Right lung (tissue), 10 donors: Measurements from ENCODE around the gene VNN1. TPM values are rescaled to one million over a fixed set of nuclear protein-coding genes. Genes with fewer than 3 reads are reported as not detected.

Experiments
- DNase-seq, 2 donors: peaks; one replicate each; pipeline ENCODE4 v3.0.0-alpha.2; 2013
- long read RNA-seq, 8 donors: transcript quantifications; one replicate each; lab custom pipeline, GENCODE V29; 2026
- polyA plus RNA-seq, 5 donors: library from polyadenylated mRNA; unstranded; fragments of 120-200 nt; gene quantifications; one replicate each; pipeline versions ENCODE4 v1.2.1 to v1.2.3, GENCODE V29; 2013; ENCODE audit warnings: inconsistent platforms in 1 of 5, low replicate concordance in 1 of 5; ENCODE audit not compliant: insufficient read length in 5 of 5, insufficient read depth in 1 of 5

The VNN1 gene, protein sequence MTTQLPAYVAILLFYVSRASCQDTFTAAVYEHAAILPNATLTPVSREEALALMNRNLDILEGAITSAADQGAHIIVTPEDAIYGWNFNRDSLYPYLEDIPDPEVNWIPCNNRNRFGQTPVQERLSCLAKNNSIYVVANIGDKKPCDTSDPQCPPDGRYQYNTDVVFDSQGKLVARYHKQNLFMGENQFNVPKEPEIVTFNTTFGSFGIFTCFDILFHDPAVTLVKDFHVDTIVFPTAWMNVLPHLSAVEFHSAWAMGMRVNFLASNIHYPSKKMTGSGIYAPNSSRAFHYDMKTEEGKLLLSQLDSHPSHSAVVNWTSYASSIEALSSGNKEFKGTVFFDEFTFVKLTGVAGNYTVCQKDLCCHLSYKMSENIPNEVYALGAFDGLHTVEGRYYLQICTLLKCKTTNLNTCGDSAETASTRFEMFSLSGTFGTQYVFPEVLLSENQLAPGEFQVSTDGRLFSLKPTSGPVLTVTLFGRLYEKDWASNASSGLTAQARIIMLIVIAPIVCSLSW
- polyA plus RNA-seq: under 1 TPM; 0.24 to 0.46 (median 0.34) TPM
- long read RNA-seq, donor 1: 0 reads
- long read RNA-seq, donor 2: 0 reads
- long read RNA-seq, donor 3: 0 reads
- long read RNA-seq, donor 4: 0 reads
- long read RNA-seq, donor 5: 0 reads
- long read RNA-seq, donor 6: 0 reads
- long read RNA-seq, donor 7: 0 reads
- long read RNA-seq, donor 8: 0 reads

DNA sequence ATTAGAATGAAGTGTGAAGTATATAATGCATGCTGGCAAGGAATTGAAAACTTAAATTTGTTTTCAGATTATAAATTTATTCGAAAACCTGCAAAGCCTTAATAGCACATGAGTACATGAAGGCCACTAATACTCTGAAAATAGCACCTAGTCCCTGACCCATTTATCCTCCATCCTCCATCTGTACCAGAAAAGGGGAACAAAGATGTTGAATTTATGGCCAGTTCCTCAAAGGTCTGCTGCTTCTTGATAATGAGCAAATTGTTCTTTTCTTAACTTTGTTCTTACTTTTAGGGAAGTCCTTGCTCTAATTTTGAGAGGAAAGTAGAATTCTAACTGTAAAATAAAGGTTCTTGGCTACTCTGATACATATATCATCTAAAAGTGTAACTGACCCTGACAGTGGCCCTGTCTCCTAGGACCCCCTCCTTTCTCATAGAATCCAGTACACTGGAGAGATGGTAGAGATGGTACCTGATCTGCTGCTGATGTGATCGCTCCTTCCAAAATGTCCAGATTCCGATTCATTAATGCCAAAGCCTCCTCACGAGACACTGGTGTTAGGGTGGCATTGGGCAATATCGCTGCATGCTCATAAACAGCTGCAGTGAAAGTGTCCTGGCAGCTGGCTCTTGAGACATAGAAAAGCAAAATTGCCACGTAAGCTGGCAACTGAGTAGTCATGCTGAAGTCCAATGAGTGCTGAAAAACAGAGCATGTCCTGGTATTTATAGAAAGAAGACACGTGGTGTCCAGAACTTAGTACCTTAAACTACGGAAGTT, at the start of gene VNN1:
VNN1 (minus strand) TSS at position 704 of the 783 bp plus-strand sequence; CDS start at position 684, 20 bp downstream.
- DNase-seq: no peak

- DNase-seq: no peak
Observed at GRCh38 chr6:132763269-132763668, 49.4 kb upstream of the VNN1 start.

GRCh38 chr6:132760256-132760655, 46.4 kb upstream of the VNN1 start:
- no peak for DNase-seq

DNA sequence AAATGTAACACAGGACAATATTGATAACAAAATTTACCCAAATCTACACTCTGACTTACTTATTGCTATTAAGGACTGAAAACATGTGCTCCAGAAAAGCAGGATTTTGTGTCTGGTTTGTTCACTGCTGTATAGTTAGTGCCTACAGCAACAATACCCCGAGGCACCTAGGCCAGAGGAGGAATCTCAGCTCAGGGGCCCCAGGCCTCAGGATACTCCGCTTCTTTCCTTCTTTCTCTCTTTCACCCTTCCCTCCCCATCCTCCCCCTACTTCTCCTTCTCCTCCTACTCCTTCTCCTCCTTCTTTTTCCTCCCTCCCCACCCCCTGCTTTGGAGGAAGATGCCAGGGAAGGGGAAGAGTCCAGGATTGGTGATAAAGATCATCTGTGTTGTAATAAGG, 44.8 kb upstream of the VNN1 start:
- no peak for DNase-seq

GRCh38 chr6:132752255-132752654, 38.4 kb upstream of the VNN1 start:
- DNase-seq: no peak

GRCh38 chr6:132751828-132752227, 38.0 kb upstream of the VNN1 start:
- no peak for DNase-seq

DNA sequence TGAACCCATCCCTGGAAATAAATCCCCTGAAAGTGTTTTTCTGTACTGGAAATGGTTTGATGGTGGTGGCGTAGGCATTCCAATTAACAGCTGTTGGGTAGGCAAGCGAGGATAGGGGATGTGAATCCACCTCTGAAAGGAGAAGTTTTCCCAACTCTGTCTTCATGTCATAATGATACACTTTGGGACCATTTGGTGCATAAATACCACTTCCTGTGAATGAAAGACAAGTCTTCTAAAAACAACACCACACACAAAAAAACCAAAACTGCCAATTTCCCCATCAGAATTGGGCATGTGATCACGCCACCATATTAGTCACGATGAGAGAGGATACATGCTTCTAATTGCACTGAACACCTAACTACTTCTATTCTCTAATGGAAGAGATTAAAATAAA, 37.5 kb upstream of the VNN1 start:
- no peak for DNase-seq

DNA sequence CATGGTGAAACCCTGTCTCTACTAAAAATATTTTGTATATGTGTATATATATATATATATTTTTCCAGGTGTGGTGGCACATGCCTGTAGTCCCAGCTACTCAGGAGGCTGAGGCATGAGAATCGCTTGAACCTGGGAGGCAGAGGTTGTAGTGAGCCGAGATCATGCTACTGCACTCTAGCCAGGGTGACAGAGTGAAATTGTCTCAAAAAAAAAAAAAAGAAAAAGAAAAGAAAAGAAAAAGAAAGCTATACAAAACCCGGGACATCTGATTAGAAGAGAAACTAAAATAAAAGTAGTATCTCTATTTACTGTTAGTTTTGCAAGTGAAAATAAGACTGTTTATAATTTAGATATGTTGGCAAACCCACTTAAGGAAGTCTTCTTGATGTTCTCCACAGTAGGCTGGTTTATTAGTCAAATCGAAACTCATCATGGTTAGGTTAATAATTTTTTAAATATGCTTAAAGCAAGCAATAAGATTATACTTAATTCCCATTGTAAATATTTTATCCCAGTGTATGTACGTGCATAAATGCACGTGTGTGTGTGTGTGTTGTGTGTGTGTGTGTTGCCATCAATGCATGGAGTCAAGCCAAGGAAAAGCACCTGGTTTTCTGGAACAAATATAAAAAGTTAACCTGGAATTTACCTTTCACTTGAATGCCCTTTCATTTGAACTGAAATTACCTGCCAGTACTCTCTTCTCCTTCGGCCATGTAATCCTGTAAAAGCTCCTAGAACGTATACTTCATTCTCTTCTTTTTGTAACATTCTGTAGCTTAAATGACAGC, 36.8 kb upstream of the VNN1 start:
- no peak for DNase-seq

GRCh38 chr6:132749111-132749510, 35.3 kb upstream of the VNN1 start:
- DNase-seq: no peak

DNA sequence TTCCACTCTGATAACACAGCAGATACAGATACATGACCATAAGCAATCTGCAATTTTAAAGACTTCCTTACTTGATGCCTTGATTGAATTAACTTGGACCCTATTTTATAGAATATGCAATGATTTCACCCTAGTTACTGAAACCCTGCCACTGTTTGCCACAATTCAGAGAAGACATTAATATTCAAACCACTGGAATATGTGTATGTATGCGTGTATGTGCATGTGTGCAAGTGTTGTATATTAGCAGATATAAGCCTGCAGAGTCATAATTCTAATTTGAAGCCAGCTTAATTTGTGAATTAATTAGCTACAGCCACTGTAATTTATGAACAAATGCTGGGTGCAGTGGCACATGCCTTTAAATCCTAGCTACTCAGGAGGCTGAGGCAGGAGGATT, 34.6 kb upstream of the VNN1 start:
- DNase-seq: no peak

DNA sequence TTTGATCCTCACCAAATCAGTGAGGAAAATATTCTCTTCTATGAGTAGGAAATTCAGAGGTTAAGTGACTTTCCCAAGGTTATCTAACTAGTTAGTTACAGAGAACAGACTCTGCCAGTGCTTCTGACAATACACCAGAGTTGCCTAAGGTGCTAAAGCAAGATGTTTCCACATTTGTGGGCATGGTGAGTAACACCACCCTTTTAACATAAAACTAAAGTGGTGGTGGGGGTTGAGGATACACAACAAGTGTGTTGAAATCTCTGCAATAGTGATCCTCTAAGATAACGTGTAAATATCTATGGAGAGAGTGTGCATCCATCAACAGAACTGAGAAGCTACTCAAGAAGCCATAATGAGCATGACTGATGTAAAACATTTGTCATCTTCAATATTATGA, 32.2 kb upstream of the VNN1 start:
- no peak for DNase-seq

DNA sequence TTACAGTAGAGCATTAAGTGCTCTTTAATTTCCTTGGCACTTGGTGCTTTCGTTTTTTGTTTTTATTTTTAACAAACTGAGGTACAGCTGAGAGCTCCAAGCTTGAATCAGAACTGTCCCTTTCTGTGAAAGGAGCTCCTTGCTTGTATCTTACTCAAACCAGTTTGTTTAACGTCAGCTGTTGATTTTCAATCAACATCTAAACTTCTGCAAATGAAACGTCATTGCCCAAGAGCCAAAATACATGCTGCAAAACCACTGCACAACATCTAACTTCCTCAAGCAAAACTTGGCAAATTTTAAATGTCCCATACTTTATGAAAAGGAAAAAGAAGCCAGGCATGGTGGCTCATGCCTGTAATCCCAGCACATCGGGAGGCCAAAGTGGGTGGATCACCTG, 28.6 kb upstream of the VNN1 start:
- DNase-seq: peak; percentile 14 to 15

DNA sequence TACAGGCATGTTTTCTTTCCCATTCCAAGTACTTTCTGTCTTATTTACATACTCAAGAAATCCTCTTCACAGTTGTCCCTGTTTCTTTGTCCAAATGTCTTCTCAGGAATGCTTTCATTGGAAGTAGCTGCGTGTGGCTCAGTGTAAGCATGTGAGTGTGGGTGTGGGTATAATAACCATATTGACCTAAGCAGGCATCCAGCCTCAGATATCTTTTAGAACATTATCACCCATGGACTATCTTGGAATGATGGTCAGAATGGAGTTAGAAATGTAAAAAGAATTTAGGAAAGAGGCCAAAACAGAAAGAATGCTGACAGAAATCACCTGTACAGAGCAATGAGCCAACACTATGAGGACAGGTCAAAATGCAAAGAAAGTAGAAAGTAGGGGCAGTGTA, 27.4 kb upstream of the VNN1 start:
- DNase-seq: no peak

DNA sequence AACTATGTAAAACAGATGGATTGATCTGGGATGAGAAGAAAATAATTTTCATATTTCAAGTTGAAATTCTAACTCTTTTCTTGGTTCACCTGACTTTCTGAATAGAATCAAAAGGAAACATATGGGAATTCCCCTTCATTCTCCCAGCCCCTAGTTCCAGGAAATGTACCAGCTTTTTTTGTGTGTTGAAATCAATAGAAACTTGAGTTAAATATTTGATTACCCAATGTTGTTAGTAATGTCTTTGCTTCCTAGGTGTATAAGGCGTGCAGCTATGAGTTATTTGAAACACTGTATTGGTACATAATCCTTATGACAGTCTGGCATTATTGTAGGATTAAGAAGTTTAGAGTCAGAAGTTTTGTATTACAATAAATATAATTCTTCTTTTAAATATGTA, 22.4 kb upstream of the VNN1 start:
- no peak for DNase-seq

DNA sequence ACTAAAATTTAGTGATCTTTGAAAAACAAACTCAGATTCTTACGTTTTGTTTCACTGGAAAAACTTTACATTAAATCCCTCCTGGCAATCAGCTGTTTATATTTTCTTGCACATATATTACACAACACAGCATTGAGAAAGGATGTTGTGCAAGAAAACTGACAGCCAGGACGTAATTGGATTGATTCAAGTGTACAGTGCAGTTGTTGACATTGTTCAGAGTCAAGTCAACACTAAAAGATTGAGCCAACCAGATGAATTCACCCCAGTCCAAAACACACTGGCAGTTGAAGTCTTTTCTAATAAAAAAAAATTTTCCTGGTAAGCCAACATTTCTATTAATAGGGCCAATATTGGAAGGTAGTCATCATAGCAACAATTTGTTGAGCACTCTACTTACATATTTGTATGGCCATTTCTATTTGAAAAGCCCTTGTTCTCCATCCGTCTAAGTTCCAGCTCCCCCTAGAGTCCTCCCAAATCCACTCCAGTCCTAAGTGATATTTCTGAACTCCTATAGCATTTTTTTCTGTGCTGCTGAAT, 20.9 kb upstream of the VNN1 start:
- peak; percentile 72 to 82 for DNase-seq

DNA sequence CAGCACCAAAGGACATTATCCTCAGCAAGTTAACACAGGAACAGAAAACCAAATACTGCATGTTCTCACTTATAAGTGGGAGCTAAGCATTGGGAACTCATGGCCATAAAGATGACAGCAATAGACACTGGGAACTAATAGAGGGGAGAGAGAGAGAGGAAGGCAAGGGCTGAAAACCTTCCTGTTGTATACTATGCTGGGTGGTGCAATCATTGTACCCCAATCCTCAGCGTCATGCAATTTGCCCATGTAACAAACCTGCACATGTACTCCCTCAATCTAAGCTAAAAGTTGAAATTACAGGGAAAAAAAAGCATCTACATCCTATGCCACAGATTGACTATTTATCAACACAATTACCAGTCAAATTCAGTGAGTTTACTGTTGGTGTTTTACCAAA, 20.0 kb upstream of the VNN1 start:
- DNase-seq: no peak

DNA sequence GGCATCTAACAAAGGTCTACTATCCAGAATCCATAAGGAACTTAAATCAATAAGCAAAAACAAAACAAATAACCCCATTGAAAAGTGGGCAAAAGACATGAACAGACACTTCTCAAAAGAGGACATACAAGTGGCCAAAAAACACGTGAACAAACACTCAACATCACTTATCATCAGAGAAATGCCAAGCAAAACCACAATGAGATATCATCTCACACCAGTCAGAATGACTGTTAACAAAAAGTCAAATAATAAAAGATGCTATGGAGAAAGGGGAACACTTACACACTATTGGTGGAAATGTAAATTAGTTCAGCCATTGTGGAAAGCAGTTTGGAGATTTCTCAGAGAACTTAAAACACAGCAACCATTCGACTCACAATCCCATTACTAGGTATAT, 19.4 kb upstream of the VNN1 start:
- no peak for DNase-seq

- no peak for DNase-seq
Observed at GRCh38 chr6:132731086-132731485, 17.2 kb upstream of the VNN1 start.

GRCh38 chr6:132730560-132730959, 16.7 kb upstream of the VNN1 start:
- DNase-seq: no peak

DNA sequence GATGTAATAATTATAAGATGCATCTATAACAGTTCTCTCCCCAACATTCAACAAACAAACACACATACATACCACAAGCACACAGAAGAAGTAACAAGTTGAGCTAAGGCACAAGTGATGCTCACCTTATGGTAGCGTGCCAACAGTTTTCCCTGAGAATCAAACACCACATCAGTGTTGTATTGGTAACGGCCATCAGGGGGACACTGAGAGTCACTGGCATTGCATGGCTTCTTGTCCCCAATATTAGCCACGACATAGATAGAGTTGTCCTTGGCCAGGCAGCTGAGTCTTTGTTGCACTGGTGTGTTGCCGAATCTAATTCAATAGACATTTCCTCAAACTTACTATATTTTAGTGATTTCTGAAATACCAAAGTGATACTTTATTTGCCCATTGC, 14.8 kb upstream of the VNN1 start:
- DNase-seq: no peak

DNA sequence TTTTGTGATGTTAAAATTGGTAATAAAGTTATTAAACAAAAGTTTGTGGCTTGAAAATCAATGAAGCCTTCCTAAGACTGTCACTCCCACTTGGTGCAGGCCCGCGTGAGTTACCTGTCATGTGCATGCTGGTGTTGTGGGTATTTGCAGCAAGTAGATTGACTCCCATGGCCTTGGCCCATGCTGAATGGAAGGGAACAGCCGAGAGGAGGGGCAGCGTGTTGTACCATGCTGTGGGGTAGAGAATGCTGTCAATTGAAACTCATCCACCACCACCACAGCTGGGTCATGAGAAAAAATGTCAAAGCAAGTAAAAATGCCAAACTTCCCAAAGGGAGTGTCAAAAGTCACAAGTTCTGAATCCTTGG, 12.7 kb upstream of the VNN1 start:
- DNase-seq: no peak
